C4-2B (cell line): Measurements from ENCODE around the gene MOSPD2.

Source experiments
- CTCF ChIP-seq: fragments of 450-650 bp; conservative IDR thresholded peaks from 2 replicates; pipeline ENCODE4 v1.5.1; 2017; ENCODE audit warnings: mild to moderate bottlenecking
- ZFX ChIP-seq: fragments of 450-650 bp; IDR thresholded peaks from 2 replicates; pipeline ENCODE4 v1.6.1; 2017

- TF ChIP-seq CTCF = no peak
- no peak for TF ChIP-seq ZFX
Observed at GRCh38 chrX:14913241-14913640, 40.0 kb downstream of the MOSPD2 start.
